Neural cell (in vitro differentiated cells): ENCODE measurements around the gene ZNF324.

ENCODE experiments used
- CTCF ChIP-seq: fragments of 450-650 bp; IDR thresholded peaks from 2 replicates; pipeline ENCODE4 v1.5.1; 2014; ENCODE audit warnings: antibody characterized with exemption, mild to moderate bottlenecking, moderate library complexity; ENCODE audit not compliant: poor library complexity, severe bottlenecking
- MXI1 ChIP-seq: fragments of 450-650 bp; conservative IDR thresholded peaks from 2 replicates; pipeline ENCODE4 v1.6.1; 2014; ENCODE audit warnings: antibody characterized with exemption, mild to moderate bottlenecking; ENCODE audit not compliant: poor library complexity, severe bottlenecking

GRCh38 chr19:58456111-58456510 is 10.8 kb upstream of the ZNF324 start:
- TF ChIP-seq MXI1: no peak
- no peak for TF ChIP-seq CTCF
